HCT116 (cell line): ENCODE measurements around the gene C20orf204.

Experiments
- CEBPB ChIP-seq: IDR thresholded peaks from 2 replicates; pipeline ENCODE4 v1.6.1; 2012; ENCODE audit warnings: low read depth
- EZH2 ChIP-seq: fragments of 200-600 bp; sonication (generic); IDR thresholded peaks from 2 replicates; pipeline ENCODE4 v1.6.1; 2017; ENCODE audit warnings: antibody characterized with exemption, mixed run types
- EZH2phosphoT487 ChIP-seq: fragments of 200-600 bp; IDR thresholded peaks from 2 replicates; pipeline ENCODE4 v1.6.1; 2018; ENCODE audit warnings: antibody characterized with exemption, borderline replicate concordance
- JUND ChIP-seq: IDR thresholded peaks from 2 replicates; pipeline ENCODE4 v1.6.1; 2012
- POLR2A ChIP-seq: IDR thresholded peaks from 2 replicates; pipeline ENCODE4 v1.7.0; 2011; ENCODE audit warnings: borderline replicate concordance; ENCODE audit not compliant: insufficient read depth, insufficient read length; ENCODE audit errors: extremely low read depth
- RAD21 ChIP-seq: IDR thresholded peaks from 2 replicates; pipeline ENCODE4 v1.6.1; 2012; ENCODE audit warnings: low read depth, mild to moderate bottlenecking
- SIN3A ChIP-seq: IDR thresholded peaks from 2 replicates; pipeline ENCODE4 v1.6.1; 2012; ENCODE audit warnings: low read depth
- SP1 ChIP-seq: IDR thresholded peaks from 2 replicates; pipeline ENCODE4 v1.6.1; 2012; ENCODE audit warnings: low read depth
- ZNF274 ChIP-seq: fragments of 200-500 bp; sonication (Bioruptor generic); IDR thresholded peaks from 2 replicates; pipeline ENCODE4 v1.6.1; 2014; ENCODE audit warnings: mild to moderate bottlenecking, low read depth, low read length, inconsistent platforms
- TF ChIP-seq, protein P1 (sequence below), 3 experiments: fragments of 200-600 bp in 1 of 3; sonication (generic) in 1 of 3; IDR thresholded peaks in 2 of 3; conservative IDR thresholded peaks in 1 of 3; 2 replicates each; pipeline ENCODE4 v1.5.1; 2012 to 2017; ENCODE audit warnings: low read depth in 2 of 3, low read length in 2 of 3, antibody characterized with exemption in 1 of 3, borderline replicate concordance in 1 of 3, control low read depth in 1 of 3, mild to moderate bottlenecking in 1 of 3, mixed read lengths in 1 of 3, mixed run types in 1 of 3, moderate library complexity in 1 of 3; ENCODE audit not compliant: insufficient read depth in 1 of 3
- TF ChIP-seq, protein P2 (sequence below): IDR thresholded peaks from 2 replicates; pipeline ENCODE4 v1.6.1; 2012

DNA sequence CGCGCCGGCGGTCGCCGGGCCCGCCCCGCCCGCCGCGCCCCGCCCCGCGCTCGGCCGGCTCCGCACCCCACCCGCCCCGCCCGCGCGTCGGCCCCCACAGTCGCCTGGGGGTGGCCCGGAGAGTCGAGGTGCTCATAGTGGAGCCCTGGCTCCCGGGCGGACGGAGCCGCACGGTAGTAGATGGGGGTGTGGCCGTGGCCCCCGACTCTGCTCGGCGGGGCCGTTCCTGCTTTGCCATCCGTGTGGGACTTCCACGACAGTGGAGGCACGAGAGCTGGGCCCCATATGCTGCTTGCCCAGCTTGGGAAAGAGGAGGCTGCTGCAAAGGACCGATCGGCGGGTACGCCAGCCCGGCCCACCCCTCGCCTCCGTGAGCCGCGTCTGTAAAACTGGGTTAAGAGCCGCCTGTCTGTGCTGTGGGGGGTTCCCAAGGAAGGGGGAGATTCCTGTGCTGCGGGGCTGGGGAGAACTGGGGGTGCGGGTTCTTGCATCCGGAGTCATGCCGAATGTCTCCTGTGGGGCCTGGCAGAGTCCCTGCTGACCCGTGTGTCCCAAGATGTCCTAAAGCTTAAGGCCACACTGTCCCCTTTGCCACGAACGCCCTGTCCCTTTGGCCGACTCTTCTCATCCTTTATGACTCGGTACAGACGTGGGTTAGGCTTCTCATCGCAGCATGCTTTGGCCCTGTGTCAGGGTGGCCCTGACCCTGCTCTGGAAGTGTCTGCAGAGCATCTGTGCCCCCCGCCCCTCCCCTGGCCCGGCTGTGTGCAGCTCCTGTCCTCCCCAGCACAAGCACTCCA is 44.2 kb downstream of the C20orf204 start, which contains the start of gene OPRL1:
- TF ChIP-seq CEBPB = no peak
- no peak for TF ChIP-seq POLR2A
- TF ChIP-seq, protein P1, sequence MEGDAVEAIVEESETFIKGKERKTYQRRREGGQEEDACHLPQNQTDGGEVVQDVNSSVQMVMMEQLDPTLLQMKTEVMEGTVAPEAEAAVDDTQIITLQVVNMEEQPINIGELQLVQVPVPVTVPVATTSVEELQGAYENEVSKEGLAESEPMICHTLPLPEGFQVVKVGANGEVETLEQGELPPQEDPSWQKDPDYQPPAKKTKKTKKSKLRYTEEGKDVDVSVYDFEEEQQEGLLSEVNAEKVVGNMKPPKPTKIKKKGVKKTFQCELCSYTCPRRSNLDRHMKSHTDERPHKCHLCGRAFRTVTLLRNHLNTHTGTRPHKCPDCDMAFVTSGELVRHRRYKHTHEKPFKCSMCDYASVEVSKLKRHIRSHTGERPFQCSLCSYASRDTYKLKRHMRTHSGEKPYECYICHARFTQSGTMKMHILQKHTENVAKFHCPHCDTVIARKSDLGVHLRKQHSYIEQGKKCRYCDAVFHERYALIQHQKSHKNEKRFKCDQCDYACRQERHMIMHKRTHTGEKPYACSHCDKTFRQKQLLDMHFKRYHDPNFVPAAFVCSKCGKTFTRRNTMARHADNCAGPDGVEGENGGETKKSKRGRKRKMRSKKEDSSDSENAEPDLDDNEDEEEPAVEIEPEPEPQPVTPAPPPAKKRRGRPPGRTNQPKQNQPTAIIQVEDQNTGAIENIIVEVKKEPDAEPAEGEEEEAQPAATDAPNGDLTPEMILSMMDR (IDR thresholded peaks at IDR 0.05 in 2 of 3, conservative IDR thresholded peaks at IDR 0.05 in 1 of 3; ENCODE audit: borderline replicate concordance in 1 of 3, insufficient read depth in 1 of 3, low read depth in 2 of 3, low read length in 2 of 3) = no peak
- no peak for TF ChIP-seq ZNF274
- TF ChIP-seq, protein P2, sequence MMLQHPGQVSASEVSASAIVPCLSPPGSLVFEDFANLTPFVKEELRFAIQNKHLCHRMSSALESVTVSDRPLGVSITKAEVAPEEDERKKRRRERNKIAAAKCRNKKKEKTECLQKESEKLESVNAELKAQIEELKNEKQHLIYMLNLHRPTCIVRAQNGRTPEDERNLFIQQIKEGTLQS = no peak
- TF ChIP-seq SIN3A = no peak
- no peak for TF ChIP-seq RAD21
- no peak for TF ChIP-seq EZH2phosphoT487
- TF ChIP-seq SP1 = no peak
- TF ChIP-seq EZH2 = no peak
- TF ChIP-seq JUND = no peak
